AG09319 (cell line): ENCODE measurements around the gene G6PC1.
"Not testable (repeated sequence)": the region's sequence is repeated elsewhere in the genome, so short reads cannot be mapped to it uniquely, and the experiment has no call there.

Source experiments
- DNase-seq: peaks from one replicate; pipeline ENCODE4 v3.0.0-alpha.2; 2010; ENCODE audit warnings: low read depth; ENCODE audit errors: extremely low read depth
- CTCF ChIP-seq: IDR thresholded peaks from 2 replicates; pipeline ENCODE4 v1.5.1; 2011; ENCODE audit warnings: low read depth, mild to moderate bottlenecking, inconsistent platforms, low read length, moderate library complexity

G6PC1 gene

GRCh38 chr17:42904110-42904469 lies 3.5 kb downstream of the G6PC1 start:
- TF ChIP-seq CTCF: no peak
- no peak for DNase-seq

- DNase-seq: no peak
- no peak for TF ChIP-seq CTCF
Observed at GRCh38 chr17:42906772-42907446, 6.3 kb downstream of the G6PC1 start.

- no peak for TF ChIP-seq CTCF
Observed at GRCh38 chr17:42908872-42909700, 8.5 kb downstream of the G6PC1 start.

GRCh38 chr17:42913522-42913921 lies 12.9 kb downstream of the G6PC1 start:
- peak; percentile 29 for DNase-seq
- no peak for TF ChIP-seq CTCF

More at GRCh38 chr17:42908872-42909700, 8.5 kb downstream of the G6PC1 start:
- DNase-seq: no peak

GRCh38 chr17:42913981-42914617 lies 13.5 kb downstream of the G6PC1 start:
- no peak for TF ChIP-seq CTCF
- DNase-seq: no peak

GRCh38 chr17:42915288-42915687 lies 14.7 kb downstream of the G6PC1 start:
- not testable (repeated sequence) for DNase-seq

GRCh38 chr17:42916388-42917235 lies 16.0 kb downstream of the G6PC1 start:
- not testable (repeated sequence) for DNase-seq
